ENCODE results near the gene VCL. TPM values are rescaled to one million over a fixed set of nuclear protein-coding genes. Genes with fewer than 3 reads are reported as not detected.
A peak's percentile ranks its signal among the peaks of the same experiment; 100 is the strongest.

Gene VCL
- 100 to 1,000 TPM in 1 of 2 donors, 10 to 100 TPM in 1; 97.2 to 285 TPM for total RNA-seq

GRCh38 chr10:73997787-73998622 is at the start of gene VCL:
Gene VCL, plus strand, starts transcription at chr10:73998116. Its CDS starts 92 bp downstream, at chr10:73998208.
- Histone ChIP-seq H3K4me1 (replicated peaks) (no peaks in the 10 kb centered on the region), H3K4me3 (peak within 1 kb of the TSS; percentile 93 to 98), H3K27me3 (replicated peaks; ENCODE audit: insufficient read depth) (no peaks in the 10 kb centered on the region), H3K27ac (peak within 1 kb of the TSS; percentile 95 to 98), H3K36me3 (no peaks in the 10 kb centered on the region), H3K9me3 (no peaks in the 10 kb centered on the region)
- TF ChIP-seq POLR2A (IDR thresholded peaks at IDR 0.05) (peak; percentile 99), POLR2AphosphoS5 (IDR thresholded peaks at IDR 0.05) (peak; percentile 95)
- TF ChIP-seq, protein P1, sequence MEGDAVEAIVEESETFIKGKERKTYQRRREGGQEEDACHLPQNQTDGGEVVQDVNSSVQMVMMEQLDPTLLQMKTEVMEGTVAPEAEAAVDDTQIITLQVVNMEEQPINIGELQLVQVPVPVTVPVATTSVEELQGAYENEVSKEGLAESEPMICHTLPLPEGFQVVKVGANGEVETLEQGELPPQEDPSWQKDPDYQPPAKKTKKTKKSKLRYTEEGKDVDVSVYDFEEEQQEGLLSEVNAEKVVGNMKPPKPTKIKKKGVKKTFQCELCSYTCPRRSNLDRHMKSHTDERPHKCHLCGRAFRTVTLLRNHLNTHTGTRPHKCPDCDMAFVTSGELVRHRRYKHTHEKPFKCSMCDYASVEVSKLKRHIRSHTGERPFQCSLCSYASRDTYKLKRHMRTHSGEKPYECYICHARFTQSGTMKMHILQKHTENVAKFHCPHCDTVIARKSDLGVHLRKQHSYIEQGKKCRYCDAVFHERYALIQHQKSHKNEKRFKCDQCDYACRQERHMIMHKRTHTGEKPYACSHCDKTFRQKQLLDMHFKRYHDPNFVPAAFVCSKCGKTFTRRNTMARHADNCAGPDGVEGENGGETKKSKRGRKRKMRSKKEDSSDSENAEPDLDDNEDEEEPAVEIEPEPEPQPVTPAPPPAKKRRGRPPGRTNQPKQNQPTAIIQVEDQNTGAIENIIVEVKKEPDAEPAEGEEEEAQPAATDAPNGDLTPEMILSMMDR (IDR thresholded peaks at IDR 0.05), result peak in 2 of 4 experiments; percentile 31 to 48
- WGBS, result under 1% methylated on average over 80 of the region's 92 CpGs
- intact Hi-C loops (cut with DNase I), result no loop called here
- peak; percentile 99 for DNase-seq (ENCODE audit: low spot score)

GRCh38 chr10:73948947-73949633 is 48.8 kb upstream of the VCL start:
- 92% methylated on average over 10 of the region's 10 CpGs for WGBS
- Histone ChIP-seq H3K4me1 (replicated peaks) (no peaks in the 10 kb centered on the region), H3K9me3 (no peaks in the 10 kb centered on the region), H3K36me3 (no peaks in the 10 kb centered on the region), H3K4me3 (no peak overlapping the region), H3K27me3 (replicated peaks; ENCODE audit: insufficient read depth) (no peaks in the 10 kb centered on the region), H3K27ac (no peak overlapping the region)
- intact Hi-C loops (cut with DNase I), result no loop called here
- TF ChIP-seq, protein P1 (IDR thresholded peaks at IDR 0.05), result no peak
- TF ChIP-seq POLR2AphosphoS5 (IDR thresholded peaks at IDR 0.05) (no peak), POLR2A (IDR thresholded peaks at IDR 0.05) (no peak)
- DNase-seq (ENCODE audit: low spot score), result no peak

- Histone ChIP-seq H3K4me3 (no peak overlapping the region), H3K9me3 (no peaks in the 10 kb centered on the region), H3K27ac (no peak overlapping the region), H3K4me1 (replicated peaks) (no peaks in the 10 kb centered on the region), H3K27me3 (replicated peaks; ENCODE audit: insufficient read depth) (no peaks in the 10 kb centered on the region), H3K36me3 (no peaks in the 10 kb centered on the region)
- DNase-seq (ENCODE audit: low spot score), result no peak
- TF ChIP-seq POLR2A (IDR thresholded peaks at IDR 0.05), result no peak
- TF ChIP-seq, protein P1 (IDR thresholded peaks at IDR 0.05), result no peak
- TF ChIP-seq POLR2AphosphoS5 (IDR thresholded peaks at IDR 0.05), result no peak
- intact Hi-C loops (cut with DNase I), result no loop called here
- 70% methylated on average over 13 of the region's 13 CpGs for WGBS
These were observed 47.6 kb upstream of the VCL start for GRCh38 chr10:73950155-73950948.

DNA sequence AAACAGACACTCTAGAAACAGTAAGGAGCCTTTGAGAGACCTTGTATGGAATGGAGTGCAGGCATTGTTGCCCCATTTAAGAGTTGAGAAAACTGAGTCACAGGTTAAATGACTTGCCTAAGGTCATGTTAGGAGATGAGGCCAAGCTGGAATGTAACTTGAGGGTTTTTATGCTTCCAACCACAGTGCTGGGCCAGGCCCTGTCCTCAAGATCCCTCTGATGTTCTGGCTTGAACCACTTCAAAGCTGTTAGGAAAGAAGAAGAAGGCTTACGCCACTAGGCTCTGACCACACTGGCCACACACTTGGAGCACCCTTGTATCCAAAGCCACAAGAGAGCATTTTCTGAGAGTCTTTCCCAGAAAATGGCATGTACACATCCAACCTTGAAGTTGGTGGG is 44.3 kb upstream of the VCL start:
- no peaks in the 10 kb centered on the region for H3K36me3 ChIP-seq
- TF ChIP-seq, protein P1 (IDR thresholded peaks at IDR 0.05), result no peak
- TF ChIP-seq POLR2AphosphoS5 (IDR thresholded peaks at IDR 0.05), result no peak
- TF ChIP-seq POLR2A (IDR thresholded peaks at IDR 0.05), result no peak
- no peak for DNase-seq (ENCODE audit: low spot score)
- H3K4me1 ChIP-seq (replicated peaks), result no peaks in the 10 kb centered on the region
- no peak overlapping the region for H3K4me3 ChIP-seq
- H3K27me3 ChIP-seq (replicated peaks; ENCODE audit: insufficient read depth), result no peaks in the 10 kb centered on the region
- no peak overlapping the region for H3K27ac ChIP-seq
- intact Hi-C loops (cut with DNase I), result no loop called here
- 96% methylated on average over 1 of the region's 1 CpG for WGBS
- no peaks in the 10 kb centered on the region for H3K9me3 ChIP-seq
